ENCODE results near the gene STAT6.

The STAT6 gene, protein sequence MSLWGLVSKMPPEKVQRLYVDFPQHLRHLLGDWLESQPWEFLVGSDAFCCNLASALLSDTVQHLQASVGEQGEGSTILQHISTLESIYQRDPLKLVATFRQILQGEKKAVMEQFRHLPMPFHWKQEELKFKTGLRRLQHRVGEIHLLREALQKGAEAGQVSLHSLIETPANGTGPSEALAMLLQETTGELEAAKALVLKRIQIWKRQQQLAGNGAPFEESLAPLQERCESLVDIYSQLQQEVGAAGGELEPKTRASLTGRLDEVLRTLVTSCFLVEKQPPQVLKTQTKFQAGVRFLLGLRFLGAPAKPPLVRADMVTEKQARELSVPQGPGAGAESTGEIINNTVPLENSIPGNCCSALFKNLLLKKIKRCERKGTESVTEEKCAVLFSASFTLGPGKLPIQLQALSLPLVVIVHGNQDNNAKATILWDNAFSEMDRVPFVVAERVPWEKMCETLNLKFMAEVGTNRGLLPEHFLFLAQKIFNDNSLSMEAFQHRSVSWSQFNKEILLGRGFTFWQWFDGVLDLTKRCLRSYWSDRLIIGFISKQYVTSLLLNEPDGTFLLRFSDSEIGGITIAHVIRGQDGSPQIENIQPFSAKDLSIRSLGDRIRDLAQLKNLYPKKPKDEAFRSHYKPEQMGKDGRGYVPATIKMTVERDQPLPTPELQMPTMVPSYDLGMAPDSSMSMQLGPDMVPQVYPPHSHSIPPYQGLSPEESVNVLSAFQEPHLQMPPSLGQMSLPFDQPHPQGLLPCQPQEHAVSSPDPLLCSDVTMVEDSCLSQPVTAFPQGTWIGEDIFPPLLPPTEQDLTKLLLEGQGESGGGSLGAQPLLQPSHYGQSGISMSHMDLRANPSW

DNA sequence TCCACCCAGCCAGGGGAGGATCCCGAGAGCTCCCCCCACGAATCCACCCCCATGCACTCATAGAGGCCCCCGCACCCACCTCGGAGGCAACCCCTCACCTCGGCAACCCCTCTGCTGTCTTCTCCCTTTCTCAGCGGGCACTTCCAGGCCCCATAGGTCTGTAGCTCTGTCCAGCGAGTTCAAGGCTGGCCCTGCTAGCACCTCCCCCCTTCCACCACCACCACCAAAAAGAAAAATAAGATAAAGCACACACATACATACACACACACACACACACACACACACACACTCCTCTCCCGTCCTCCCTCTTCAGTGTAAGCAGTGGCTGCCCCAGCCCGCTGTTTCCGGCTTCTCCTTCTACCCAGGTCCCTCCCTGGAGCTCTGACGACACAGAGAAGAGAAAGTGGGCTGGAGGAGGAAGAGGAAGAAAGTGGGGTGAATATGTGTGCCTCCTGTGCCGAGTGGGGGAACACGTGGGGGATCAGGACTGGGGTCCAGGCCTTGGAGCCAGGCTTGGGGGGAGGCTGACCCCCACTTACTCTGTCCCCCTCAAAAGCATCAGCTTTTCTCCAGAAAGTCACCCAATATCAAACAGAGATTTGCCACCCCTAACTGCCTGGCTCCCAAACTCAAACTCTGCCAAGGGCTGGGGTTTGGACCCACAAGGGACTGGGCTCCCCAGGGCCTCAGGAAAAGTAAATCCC is at the start of gene STAT6:
TSS of gene STAT6 (minus strand) at position 332 of the 704 bp plus-strand sequence. CDS start 3,084 bp downstream, outside the sequence.
- peak; percentile 63 to 67 for DNase-seq

DNA sequence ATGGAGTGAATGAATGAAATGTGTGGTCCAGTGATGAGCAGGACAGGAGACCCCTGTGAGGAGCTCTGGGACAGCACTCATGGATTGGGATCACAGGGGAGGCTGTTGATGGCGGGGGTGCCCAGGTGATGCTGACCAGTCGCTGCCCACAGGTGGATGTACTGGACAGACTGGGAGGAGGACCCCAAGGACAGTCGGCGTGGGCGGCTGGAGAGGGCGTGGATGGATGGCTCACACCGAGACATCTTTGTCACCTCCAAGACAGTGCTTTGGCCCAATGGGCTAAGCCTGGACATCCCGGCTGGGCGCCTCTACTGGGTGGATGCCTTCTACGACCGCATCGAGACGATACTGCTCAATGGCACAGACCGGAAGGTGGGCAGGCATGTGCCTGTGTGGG is 49.6 kb upstream of the STAT6 start:
- no peak for DNase-seq

- DNase-seq = no peak
Observed at GRCh38 chr12:57160040-57160439, 48.9 kb upstream of the STAT6 start.

DNA sequence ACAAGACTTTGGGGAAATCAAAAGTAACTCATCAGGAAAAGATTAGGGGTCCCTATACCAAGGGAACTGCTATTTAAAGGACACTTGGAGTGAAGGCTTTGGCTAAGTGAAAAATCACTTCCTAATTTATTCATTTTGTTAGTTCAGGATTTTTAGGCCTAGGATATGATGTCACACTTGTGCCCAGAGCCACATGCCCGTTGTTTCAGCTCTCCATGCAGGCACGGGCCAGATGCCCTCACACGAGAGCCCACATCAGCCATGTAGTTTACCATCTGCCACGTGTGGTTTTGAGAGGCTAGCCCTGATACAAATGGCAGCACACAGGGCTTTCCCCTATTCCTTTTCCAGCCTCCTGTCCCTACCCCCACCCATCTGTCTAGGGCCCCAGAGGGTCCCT is 48.1 kb upstream of the STAT6 start:
- no peak for DNase-seq

DNA sequence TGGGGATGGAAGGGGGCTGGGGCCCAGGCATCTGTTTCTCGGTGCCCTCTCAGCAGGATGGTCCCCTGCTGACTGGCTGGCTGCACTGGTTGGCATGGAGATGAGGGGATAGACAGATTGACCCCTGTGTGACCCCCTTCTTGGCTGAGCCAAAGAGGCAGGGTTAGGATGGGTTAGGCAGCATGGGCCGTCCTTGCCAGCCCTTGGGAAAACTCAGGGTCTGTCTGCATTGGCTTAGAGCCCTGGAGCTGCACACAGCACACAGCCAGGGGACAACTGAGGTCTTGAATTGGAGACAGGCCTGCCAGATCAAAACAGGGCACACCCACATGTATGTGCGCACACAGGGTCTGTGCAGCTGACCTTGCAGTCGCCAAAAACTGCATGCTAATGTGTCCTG is 47.5 kb upstream of the STAT6 start:
- no peak for DNase-seq

- DNase-seq = no peak
Observed at GRCh38 chr12:57158186-57158585, 47.0 kb upstream of the STAT6 start.

DNA sequence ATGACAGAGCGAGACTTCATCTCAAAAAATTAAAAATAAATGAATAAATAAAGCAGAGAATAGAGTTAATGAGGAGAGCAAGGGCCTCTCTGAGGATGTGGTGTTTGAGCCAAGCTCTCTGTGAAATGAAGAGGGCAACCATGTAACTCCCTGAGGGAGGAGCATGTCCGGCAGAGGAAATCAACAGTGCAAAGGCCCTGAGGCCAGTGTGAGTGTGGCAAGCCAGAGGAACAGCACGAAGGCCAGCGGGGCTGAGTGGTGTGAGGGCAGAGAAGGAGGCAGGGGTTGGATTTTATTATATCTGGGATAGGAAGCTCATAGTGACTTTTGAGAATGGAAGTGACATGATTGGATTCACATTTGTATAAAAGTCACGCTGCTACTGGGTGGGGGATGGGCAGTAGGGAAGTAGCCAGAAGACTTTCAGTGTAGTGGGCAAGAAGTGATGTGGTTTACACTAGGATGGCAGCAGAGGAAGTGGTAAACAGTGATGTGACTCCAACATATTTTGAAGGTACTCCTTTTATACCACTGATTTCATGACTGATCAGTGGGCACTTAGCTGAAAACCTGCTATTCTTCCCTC is 46.5 kb upstream of the STAT6 start:
- no peak for DNase-seq

DNA sequence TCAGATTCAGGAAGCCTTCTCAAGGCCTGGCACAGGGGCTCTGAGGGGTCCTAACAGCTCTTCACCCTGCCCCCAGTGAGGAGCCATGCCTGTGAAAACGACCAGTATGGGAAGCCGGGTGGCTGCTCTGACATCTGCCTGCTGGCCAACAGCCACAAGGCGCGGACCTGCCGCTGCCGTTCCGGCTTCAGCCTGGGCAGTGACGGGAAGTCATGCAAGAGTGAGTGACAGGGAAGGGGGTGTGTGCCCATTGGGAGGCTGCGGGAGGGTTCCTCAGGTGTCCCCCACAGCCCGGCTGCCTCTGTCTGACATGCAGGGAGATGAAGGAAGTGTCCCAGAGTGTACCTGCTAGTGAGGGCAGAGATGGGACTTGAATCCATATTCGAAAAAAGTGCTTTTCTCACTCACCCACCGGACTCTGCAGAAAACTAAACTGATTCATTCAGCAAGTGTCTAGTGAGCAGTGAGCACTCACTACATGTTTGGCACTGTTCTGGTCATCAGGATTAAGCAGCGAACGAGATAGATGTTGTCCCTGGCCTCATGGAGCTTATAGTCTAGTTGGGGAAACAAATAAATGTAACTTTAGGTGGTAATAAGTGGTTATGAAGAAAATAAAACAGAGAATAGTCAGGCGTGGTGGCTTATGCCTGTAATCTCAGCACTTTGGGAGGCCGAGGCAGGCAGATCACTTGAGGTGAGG is 45.7 kb upstream of the STAT6 start:
- DNase-seq = no peak

DNA sequence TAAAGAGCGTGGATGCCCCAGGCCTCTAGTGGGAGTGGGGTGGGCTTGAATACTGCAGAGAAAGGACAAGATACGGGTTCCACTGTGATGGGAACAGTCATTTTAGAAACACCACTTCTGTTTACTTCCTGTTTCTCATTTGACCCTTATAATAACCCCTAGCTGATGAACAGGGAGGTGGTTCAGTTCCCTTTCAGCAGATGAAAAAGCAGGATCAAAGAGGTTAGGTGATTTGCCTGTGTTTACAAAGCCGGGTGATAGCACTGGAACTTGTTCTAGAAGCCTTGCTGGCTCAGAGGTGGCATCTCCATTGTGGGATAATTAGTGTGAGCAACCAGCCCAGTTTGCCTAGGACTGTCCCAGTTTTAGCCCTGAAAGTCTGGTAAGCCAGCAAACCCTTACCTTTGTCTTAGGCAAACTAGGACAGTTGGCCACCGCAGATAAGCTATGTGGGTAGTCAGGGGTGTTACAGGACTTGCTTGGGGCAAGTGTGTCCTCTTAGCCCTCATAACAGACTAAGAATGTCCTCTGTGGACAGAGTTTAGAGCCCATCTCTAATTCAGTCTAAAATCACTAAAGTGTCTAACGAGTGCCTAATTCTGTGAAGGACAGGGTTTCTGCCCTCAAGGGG is 43.8 kb upstream of the STAT6 start:
- DNase-seq = no peak

DNA sequence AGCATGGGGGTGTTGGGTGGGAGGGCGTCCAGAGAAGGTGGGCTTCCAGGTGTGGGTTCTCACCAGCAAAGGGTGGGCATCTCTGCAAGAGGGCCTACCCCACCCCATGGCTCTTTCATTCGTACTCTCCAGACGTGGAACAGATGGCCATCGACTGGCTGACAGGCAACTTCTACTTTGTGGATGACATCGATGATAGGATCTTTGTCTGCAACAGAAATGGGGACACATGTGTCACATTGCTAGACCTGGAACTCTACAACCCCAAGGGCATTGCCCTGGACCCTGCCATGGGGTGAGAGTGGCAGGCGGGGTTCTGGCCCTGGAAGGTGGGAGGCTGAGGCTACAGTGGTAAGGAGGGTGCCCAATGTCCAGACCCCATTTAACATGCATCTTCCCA is 42.9 kb upstream of the STAT6 start:
- no peak for DNase-seq

DNA sequence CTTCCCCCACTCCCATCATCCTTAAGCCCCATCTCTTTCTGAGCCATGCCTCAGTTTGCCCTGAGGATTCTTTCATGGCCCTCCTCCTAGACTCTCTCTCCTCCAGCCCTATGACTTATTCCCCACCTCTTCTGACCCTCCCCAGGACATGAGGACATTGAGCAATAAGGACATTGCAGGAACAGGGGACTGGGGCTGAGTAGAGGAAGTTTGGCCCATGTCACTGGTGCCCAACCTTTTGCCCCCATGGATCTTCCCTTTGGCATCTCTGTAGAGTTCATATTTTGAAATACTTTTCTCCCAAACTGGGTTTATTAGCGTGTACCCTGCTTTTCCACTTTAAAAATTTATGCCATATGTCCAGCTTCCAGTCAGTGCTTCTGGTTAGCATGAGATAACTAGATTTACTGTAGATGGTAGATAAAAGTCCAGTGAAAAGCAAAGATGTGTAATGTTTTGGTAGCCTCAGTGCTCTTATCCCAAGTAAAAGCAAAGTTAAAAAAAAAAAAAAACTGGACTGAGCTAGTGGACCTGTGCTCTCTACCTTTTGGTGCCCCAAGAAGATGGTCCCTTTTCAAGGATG is 42.3 kb upstream of the STAT6 start:
- DNase-seq = no peak

GRCh38 chr12:57152639-57153038 is 41.5 kb upstream of the STAT6 start:
- DNase-seq = no peak

DNA sequence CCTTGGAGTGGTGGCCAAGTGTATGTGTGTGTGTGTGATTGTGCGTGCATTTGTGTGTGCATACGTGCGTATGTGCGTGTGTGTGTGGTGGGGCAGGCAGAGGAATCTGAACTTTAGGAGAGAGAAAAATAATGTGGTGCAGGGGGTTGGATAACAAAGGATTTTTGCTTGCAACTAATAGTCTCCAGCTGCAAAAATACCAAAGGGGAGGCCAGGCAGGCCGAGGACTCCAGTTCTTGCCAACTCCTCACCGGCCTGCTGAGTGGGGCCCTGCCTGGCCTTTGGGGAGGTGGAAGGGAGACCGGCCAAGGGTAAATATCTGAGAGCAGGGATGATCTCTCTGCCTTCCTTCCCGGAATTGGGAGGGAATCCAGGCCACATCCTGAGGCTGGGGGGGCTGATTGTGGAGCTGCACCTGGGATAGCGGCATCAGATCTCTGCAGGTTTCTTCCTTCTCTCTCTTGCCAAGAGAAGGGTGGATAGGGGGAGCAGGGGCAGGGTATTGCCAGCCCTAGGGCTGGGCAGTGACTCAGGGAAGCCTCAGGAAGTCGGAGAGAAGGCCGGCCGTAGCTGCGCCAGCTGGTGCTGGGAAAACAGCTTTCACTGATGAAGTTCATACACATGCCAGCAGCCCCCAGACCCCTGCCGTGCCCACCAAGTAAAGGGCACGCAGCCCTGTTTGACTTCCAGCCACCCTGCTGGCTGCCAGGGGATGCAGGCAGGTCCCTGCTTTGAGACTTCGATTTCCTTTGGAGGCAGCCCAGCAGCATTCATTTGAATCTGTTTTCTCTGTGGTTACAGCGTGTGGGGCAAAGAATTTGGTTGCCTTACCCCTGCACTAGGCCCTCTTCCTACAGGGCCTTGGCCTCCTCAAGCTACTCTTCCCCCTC is 40.8 kb upstream of the STAT6 start:
- no peak for DNase-seq

DNA sequence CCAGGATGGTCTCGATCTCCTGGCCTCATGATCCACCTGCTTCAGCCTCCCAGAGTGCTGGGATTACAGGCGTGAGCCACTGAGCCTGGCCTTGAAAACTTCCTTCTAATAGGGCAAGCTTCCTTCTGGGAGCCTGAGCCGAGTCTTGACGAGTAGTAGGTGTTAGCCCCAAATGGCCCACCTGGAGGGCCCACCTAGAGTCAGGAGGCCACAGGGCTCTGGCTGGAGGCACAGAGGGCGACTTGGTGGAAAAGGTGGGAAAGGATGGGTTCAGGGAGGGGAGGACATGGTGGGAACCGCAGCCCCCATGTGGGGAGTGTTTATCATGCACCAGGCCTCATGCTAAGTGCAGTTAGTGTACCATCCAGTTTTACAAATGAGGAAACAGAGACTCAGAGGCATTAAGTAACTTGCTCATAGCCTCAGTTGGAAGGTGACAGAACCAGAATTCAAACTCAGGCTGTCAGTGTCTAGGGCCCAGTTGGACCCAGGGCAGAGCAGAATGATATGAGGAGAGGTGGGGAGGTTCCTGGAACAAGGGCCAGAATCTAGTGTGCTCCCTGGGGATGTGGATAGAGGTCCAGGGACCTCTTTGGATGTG is 39.3 kb upstream of the STAT6 start:
- no peak for DNase-seq

GRCh38 chr12:57149245-57149900 is 38.2 kb upstream of the STAT6 start:
- no peak for DNase-seq

GRCh38 chr12:57148469-57149244 is 37.5 kb upstream of the STAT6 start:
- DNase-seq = no peak

- DNase-seq = no peak
Observed at GRCh38 chr12:57146961-57147944, 36.1 kb upstream of the STAT6 start, which contains the start of gene LRP1-AS. Gene LRP1-AS (minus strand): TSS chr12:57147619.
